OCI-LY7 (cell line): Measurements from ENCODE around the gene MTMR11. TPM values are rescaled to one million over a fixed set of nuclear protein-coding genes. Genes with fewer than 3 reads are reported as not detected.

Experiments used
- BruUV-seq: library from RNA; stranded (reverse); fragments of 400-500 nt; replicated peaks from 2 replicates; lab custom pipeline; 2021; lab: Mats Ljungman, UMichigan
- CTCF ChIA-PET: fragments of 300-600 bp; sonication (Branson Sonifier 250); formaldehyde crosslinking; loops from one replicate; lab custom pipeline; 2022; ENCODE audit warnings: antibody characterized with exemption; ENCODE audit not compliant: unreplicated experiment; lab: Charles Lee
- POLR2A ChIA-PET: fragments of 300-600 bp; sonication (Branson Sonifier 250); formaldehyde crosslinking; loops from one replicate; lab custom pipeline; 2022; ENCODE audit warnings: antibody characterized with exemption; lab: Charles Lee
- DNase-seq: peaks from one replicate; pipeline ENCODE4 v3.0.0-alpha.2; 2015; ENCODE audit warnings: low spot score
- H2AFZ ChIP-seq: fragments of 200-600 bp; sonication (generic), shearing (Covaris generic); 2 replicates; pipeline ENCODE4 v1.6.1; 2014; ENCODE audit warnings: mild to moderate bottlenecking, antibody characterized with exemption, low read length, moderate library complexity
- H3K27ac ChIP-seq: fragments of 200-600 bp; sonication (generic); 2 replicates; pipeline ENCODE4 v1.5.1; 2014; ENCODE audit warnings: mixed run types, low read depth, mild to moderate bottlenecking, moderate library complexity, low read length, inconsistent platforms; ENCODE audit not compliant: poor library complexity, severe bottlenecking
- H3K36me3 ChIP-seq: fragments of 200-600 bp; sonication (generic); 2 replicates; pipeline ENCODE4 v1.6.1; 2014; ENCODE audit warnings: mild to moderate bottlenecking, antibody characterized with exemption, low read length, moderate library complexity, mixed read lengths; ENCODE audit not compliant: insufficient read depth
- H3K4me1 ChIP-seq: fragments of 200-600 bp; sonication (generic); 2 replicates; pipeline ENCODE4 v1.5.1; 2014; ENCODE audit warnings: mild to moderate bottlenecking, low read length; ENCODE audit not compliant: insufficient read depth, poor library complexity, severe bottlenecking
- H3K4me2 ChIP-seq: fragments of 200-600 bp; sonication (generic); 2 replicates; pipeline ENCODE4 v1.6.1; 2014; ENCODE audit warnings: mild to moderate bottlenecking, low read length
- H3K4me3 ChIP-seq: fragments of 200-600 bp; sonication (generic); 2 replicates; pipeline ENCODE4 v1.5.1; 2014; ENCODE audit warnings: mild to moderate bottlenecking, low read depth, low read length; ENCODE audit not compliant: poor library complexity, severe bottlenecking
- H3K79me2 ChIP-seq: fragments of 200-600 bp; sonication (generic); 2 replicates; pipeline ENCODE4 v1.6.1; 2016; ENCODE audit warnings: low read depth, mild to moderate bottlenecking, low read length, moderate library complexity, mixed read lengths; ENCODE audit not compliant: insufficient read depth
- H3K9me2 ChIP-seq: fragments of 200-600 bp; sonication (generic); 2 replicates; pipeline ENCODE4 v1.6.1; 2016; ENCODE audit warnings: mild to moderate bottlenecking, low read length, mixed read lengths; ENCODE audit not compliant: insufficient read depth
- H3K9me3 ChIP-seq: fragments of 200-600 bp; sonication (generic); 2 replicates; pipeline ENCODE4 v1.6.1; 2014; ENCODE audit warnings: mild to moderate bottlenecking, mixed run types, low read length, mixed read lengths
- H4K20me1 ChIP-seq: fragments of 200-600 bp; sonication (generic); 2 replicates; pipeline ENCODE4 v1.6.1; 2014; ENCODE audit warnings: mild to moderate bottlenecking, antibody characterized with exemption, low read length, moderate library complexity, mixed read lengths; ENCODE audit not compliant: insufficient read depth
- EZH2phosphoT487 ChIP-seq: fragments of 200-600 bp; sonication (generic); IDR thresholded peaks from 2 replicates; pipeline ENCODE4 v1.6.1; 2018; ENCODE audit warnings: low read depth, borderline replicate concordance, mild to moderate bottlenecking, mixed run types, antibody characterized with exemption, low read length, moderate library complexity, mixed read lengths
- intact Hi-C: fragments of 100-400 bp; cut with micrococcal nuclease; formaldehyde crosslinking; loops from one replicate; pipeline ENCODE4 v1.10.0; 2022; ENCODE audit not compliant: unreplicated experiment
- total RNA-seq, 2 experiments: library from RNA; depleted of rRNA in 1 of 2; stranded (reverse); fragments of >200 nt in 1 of 2; shearing (Covaris generic) in 1 of 2; gene quantifications; 2 replicates each; pipeline ENCODE4 v1.2.3, GENCODE V29; 2014 to 2022
- TF ChIP-seq, protein P1 (sequence below): fragments of 200-600 bp; sonication (generic); conservative IDR thresholded peaks from 2 replicates; pipeline ENCODE4 v1.5.1; 2014; ENCODE audit warnings: mild to moderate bottlenecking, antibody characterized with exemption, low read length, moderate library complexity, mixed read lengths

The MTMR11 gene
- total RNA-seq, 2 experiments from 2014 or later: 0.09 TPM; not detected in 1

DNA sequence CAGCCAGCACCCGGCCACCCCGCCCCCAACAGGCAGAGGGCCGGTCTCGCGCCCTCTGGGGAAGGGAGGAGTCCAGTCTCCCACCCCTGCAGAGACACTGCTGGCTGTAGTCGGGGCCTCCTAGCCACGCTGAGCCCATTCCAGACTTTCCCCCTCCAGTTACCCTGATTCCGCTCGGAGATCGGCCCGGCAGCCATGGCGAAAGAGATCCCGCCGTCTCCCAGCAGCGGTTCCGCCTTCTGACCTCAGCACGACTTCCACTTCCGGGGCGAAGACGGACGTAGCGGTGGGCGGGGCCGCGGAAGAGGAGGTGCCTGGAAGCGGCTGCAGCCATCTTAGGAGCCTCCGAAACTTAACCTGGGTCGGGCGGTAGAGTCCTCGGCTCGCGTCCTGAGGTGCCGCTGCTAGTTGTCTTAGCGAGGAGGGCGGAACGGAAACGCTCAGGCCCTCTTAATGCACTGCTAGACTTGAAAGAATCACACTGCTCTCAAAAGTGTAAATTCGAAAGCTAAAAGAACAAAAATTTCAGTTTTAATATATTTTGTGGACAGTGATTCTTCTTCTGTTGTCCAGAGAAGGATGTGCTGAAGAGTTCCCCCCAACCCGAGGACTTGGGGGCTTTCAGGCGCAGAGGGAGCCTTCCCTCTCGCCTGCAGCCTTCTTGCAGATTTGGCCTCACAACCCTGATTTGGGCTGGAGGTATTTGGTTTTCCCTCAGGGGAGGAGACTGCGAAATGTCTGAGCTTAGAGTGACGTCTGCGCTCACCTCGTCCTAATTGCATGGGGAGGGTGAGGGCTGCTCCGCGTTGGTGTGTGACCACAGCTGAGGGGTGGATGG lies 8.9 kb downstream of the MTMR11 start, which contains the start of gene SF3B4:
Gene SF3B4 (minus strand): TSS at position 241 of the 838 bp plus-strand sequence. CDS start 44 bp downstream, at position 197.
- H4K20me1 ChIP-seq: peaks cover 6% of the 10 kb centered on the region; the same call in 1 of the 2 replicates
- no peaks in the 10 kb centered on the region for H3K9me2 ChIP-seq
- peaks cover 37% of the 10 kb centered on the region for H3K4me1 ChIP-seq
- peak within 1 kb of the TSS; percentile 93 for H3K4me2 ChIP-seq
- H3K79me2 ChIP-seq: peaks cover 24% of the 10 kb centered on the region
- peak within 1 kb of the TSS; percentile 89 for H3K27ac ChIP-seq
- BruUV-seq: TSS peak; percentile 99
- peak within 1 kb of the TSS; percentile 81 for H3K4me3 ChIP-seq
- no peaks in the 10 kb centered on the region for H3K9me3 ChIP-seq
- peak within 1 kb of the TSS; percentile 67; the same call in 1 of the 2 replicates for H2AFZ ChIP-seq
- TF ChIP-seq, protein P1, sequence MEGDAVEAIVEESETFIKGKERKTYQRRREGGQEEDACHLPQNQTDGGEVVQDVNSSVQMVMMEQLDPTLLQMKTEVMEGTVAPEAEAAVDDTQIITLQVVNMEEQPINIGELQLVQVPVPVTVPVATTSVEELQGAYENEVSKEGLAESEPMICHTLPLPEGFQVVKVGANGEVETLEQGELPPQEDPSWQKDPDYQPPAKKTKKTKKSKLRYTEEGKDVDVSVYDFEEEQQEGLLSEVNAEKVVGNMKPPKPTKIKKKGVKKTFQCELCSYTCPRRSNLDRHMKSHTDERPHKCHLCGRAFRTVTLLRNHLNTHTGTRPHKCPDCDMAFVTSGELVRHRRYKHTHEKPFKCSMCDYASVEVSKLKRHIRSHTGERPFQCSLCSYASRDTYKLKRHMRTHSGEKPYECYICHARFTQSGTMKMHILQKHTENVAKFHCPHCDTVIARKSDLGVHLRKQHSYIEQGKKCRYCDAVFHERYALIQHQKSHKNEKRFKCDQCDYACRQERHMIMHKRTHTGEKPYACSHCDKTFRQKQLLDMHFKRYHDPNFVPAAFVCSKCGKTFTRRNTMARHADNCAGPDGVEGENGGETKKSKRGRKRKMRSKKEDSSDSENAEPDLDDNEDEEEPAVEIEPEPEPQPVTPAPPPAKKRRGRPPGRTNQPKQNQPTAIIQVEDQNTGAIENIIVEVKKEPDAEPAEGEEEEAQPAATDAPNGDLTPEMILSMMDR: no peak
- TF ChIP-seq EZH2phosphoT487: no peak
- intact Hi-C loops: loop anchor here (2.0 kb wide), 1 partner anchor 39 kb away; no protein-coding TSS in a partner anchor
- POLR2A ChIA-PET: interaction anchor here (0.7 to 1.5 kb wide), 8 partner anchors 10 to 234 kb away, joined by 3 to 5 read pairs (median 3); a partner anchor contains a TSS
- CTCF ChIA-PET: no interaction called here
- DNase-seq: peak; percentile 96
- H3K36me3 ChIP-seq: peaks cover 43% of the 10 kb centered on the region

DNA sequence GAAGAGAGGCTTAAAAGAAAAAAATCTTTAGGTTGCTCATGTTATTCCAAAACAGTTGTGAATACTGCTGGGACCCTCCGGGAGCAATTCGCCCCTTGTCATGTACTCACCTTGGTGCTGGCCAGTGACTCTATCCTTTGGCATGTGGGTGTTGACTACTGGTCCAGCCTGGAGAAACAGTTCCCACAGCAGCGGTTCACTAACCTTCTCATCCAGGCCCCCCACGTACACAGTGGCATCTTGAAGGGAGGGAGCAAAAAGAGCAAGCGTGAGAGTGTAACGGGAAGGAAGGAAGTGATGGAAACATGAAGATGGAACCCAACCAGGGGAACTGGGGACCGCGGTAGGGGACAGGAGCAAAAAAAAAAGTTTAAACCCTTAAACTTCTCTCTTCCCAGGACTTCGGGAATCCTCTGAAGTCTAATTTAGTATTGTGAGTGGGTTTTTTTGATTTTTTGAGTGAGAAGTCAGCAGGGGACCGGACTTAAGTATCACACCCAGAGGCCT lies 9.6 kb downstream of the MTMR11 start:
- ChIA-PET CTCF (no interaction called here), POLR2A (no interaction called here)
- intact Hi-C loops: loop anchor here (2.0 kb wide), 1 partner anchor 38 kb away; no protein-coding TSS in a partner anchor
- no peak overlapping the region; the same call in 1 of the 2 replicates for H2AFZ ChIP-seq
- peak overlapping the region; percentile 76 for H3K4me2 ChIP-seq
- peaks cover 6% of the 10 kb centered on the region; the same call in 1 of the 2 replicates for H4K20me1 ChIP-seq
- BruUV-seq: no TSS peak
- H3K36me3 ChIP-seq: peaks cover 48% of the 10 kb centered on the region
- H3K27ac ChIP-seq: peak overlapping the region; percentile 89
- no peak for DNase-seq
- H3K4me3 ChIP-seq: peak overlapping the region; percentile 81
- no peak for TF ChIP-seq EZH2phosphoT487
- no peaks in the 10 kb centered on the region for H3K9me3 ChIP-seq
- peaks cover 24% of the 10 kb centered on the region for H3K79me2 ChIP-seq
- peaks cover 37% of the 10 kb centered on the region for H3K4me1 ChIP-seq
- no peaks in the 10 kb centered on the region for H3K9me2 ChIP-seq

DNA sequence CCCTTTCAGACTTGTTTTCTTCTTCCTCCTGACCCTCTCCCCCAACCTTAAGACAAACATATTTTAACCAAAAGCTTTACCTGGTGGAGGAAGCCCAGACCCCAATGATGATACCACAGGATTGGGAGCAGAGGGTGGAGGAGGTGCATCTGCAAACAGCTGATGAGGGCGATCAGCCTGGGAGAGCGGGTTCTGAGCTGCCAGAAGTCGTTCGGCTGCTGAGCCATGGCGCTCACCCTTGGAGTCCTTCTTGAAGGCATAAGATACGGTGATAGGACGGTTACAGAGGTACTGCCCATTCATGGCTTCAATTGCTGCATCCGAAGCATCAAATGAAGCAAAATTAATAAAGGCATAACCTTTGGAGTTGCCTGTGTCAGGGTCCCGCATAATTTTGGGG lies 10.4 kb downstream of the MTMR11 start:
- Histone ChIP-seq H3K4me2 (peak overlapping the region; percentile 76), H3K4me1 (peaks cover 37% of the 10 kb centered on the region), H3K36me3 (peaks cover 52% of the 10 kb centered on the region), H4K20me1 (peaks cover 6% of the 10 kb centered on the region; the same call in 1 of the 2 replicates), H3K27ac (no peak overlapping the region), H2AFZ (no peak overlapping the region), H3K9me2 (no peaks in the 10 kb centered on the region), H3K79me2 (peaks cover 24% of the 10 kb centered on the region), H3K4me3 (peak overlapping the region; percentile 81), H3K9me3 (no peaks in the 10 kb centered on the region)
- TF ChIP-seq, protein P1: no peak
- TF ChIP-seq EZH2phosphoT487: no peak
- CTCF ChIA-PET: no interaction called here
- intact Hi-C loops: loop anchor here (2.0 kb wide), 1 partner anchor 37 kb away; no protein-coding TSS in a partner anchor
- DNase-seq: no peak
- POLR2A ChIA-PET: no interaction called here
- TSS peak; percentile 74 for BruUV-seq
